HG03354 (cell line): ENCODE measurements around the gene OOSP4B.
"Not testable (repeated sequence)": the region's sequence is repeated elsewhere in the genome, so short reads cannot be mapped to it uniquely, and the experiment has no call there.

Experiments used
- ATAC-seq: cut with Tn5 transposase; IDR thresholded peaks from one replicate; pipeline ENCODE4 v1.9.1; 2021; ENCODE audit warnings: mild to moderate bottlenecking; ENCODE audit not compliant: unreplicated experiment, poor library complexity, severe bottlenecking

The OOSP4B gene

DNA sequence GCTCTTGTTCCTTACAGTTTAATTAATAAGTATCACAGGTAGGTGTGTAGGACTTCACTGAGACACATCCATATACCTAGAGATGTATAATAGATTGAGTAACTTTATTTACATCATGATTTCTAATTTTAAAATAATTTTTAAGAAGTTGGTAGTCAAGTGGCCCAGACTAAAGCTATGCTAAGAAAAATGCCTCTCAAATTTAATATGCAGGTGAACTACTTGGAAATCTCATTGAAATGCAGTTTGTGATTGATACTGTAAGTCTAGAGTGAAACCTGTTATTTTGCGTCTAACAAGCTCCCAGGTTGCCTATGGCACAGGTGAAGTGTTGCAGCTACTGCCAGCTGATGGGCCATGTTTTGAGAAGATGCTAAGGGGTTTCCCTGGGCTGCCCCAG, at the start of gene OOSP4B:
OOSP4B (plus strand) TSS at position 301 of the 400 bp plus-strand sequence.
- no peak for ATAC-seq

DNA sequence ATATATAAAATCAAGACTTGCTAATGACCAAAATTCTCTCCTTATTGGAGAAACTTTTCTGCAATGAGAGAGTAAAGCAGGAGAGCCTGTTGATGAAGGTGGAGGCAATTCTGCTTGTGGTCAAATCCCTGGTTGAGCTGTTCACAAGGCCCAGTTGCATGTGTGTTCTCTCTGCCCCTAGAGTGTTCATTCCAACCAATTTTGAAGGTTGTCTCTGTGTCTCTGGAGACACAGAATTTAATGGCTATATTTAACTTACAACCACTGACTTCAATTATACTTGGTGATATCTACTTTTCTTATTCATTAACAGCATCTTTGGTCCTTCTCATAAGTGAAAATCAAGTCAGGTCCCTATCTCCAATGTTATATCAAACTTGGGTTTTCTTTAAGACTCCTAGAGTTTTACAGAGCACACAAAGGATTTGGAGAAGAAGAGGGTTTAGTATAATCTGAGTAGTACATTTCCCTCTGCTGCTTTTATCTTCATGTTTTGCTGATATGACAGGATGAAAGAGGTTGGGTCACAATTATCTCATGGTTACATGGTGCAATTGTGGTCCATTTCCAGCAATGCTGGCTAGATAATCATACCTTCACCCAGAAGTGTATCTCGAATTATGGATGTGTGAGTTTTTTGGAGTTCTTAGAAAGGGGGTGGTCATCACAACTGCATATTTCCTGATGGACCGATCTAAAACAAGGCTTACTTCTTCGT, 49.1 kb upstream of the OOSP4B start:
- ATAC-seq, result no peak

DNA sequence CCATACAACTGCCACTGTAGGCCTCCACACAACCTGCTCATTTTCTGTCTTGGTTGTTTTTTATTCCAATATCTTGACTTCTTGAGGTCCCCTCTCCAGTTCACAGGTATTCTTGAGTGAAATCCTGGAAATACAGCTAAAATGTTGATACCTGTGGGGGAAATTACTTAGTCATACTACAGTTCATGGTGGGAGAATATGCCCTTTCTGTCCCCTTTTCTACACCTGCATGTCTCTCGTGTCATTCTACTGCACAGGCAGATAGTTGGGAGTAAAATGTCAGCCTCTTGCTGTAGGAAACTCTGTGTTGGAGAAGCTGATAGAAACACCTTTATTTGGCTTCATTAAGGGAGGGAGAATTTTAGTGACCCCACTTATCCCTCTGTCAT, 48.6 kb upstream of the OOSP4B start:
- no peak for ATAC-seq

DNA sequence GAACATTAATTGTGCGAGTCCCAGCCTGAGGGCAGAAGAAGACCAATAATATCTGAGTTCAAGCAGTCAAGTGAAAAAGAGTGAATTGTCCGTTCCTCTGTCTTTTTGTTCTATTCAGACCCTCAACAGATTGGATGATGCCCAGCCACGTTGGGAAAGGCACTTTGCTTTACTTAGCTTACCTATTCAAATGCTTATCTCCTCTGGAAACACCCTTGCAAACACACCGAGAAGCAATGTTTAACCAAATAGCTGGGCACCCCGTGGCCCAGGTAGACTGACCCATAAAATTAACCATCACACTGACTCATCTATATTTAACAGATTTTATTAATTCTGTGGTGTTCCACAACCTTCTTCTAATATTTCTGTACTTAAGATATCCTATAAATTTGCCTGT, 43.9 kb upstream of the OOSP4B start:
- no peak for ATAC-seq

DNA sequence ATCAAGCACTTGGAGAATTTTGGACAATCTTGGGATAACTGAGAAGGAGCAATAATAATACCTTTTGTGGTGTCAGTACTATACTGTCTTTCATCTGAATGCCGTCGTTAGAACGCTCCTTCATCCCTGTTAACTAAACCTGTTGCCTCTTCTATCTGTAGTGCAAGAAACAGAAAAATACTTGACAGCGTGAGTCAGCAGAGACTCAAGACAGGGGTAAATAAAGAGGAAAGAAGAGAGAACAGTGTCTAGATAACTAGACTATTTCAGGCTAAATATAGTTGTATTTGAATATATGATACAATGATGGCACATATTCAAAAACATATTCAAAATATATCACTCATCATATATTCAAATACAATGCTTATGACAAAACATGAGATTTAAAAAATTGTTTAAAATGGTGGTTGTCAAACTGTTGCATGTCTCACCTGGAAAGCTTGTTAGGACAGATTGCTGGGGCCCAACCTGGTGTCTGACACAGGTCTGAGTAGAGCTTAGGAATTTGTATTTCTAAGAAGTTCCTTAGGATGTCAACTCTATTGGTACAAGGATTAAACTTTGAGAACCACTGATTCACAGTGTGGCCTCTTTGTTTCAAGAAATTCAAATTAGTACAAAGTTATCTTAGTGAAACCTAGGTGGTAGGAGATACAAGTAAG, 35.7 kb upstream of the OOSP4B start:
- no peak for ATAC-seq

DNA sequence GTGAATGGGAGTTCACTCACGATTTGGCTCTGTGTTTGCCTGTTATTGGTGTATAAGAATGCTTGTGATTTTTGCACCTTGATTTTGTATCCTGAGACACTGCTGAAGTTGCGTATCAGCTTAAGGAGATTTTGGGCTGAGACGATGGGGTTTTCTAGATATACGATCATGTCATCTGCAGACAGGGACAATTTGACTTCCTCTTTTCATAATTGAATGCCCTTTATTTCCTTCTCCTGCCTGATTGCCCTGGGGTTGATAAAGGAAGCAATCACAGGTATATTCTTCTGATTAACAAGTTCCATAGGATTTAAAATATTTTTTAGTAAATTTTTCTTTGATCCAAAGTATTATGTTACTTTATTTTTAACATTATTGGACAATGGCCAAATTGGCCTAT, 34.9 kb upstream of the OOSP4B start:
- not testable (repeated sequence) for ATAC-seq

DNA sequence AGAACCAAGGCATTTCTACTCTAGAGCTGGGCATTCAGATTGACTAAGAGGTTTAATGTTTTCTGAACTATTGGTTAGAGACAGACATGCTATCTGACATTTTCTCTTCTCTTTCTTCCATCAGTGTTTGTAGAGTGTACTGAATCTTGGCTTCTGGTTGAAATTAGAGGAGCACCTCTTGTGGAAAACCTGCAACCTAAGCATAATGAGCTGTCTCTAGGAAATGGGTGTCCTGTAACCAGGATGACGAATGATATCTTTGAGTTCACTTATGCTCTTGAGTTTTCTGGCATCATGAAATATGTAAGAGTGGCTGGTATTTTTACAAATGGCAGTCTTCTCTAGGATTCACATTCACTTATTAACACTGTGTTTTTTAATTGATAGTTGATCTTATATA, 33.8 kb upstream of the OOSP4B start:
- no peak for ATAC-seq

DNA sequence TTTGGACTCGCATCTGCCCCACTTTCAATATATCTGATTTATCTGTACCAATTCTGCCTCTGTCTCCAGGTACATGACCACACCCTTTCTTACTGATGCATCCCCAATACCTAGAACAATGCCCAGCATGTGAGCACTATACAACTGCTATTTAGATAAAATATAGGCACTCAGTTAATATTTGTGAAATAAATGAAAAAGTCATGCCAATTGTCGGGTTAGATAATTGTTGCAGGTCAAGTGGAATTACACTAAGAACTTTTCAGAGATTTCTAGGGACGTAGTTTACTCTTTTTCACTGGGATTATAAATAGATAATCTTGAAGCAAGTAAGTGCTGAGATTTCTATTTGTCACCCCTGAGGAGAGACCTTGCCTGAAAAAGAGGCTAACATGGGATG, 32.6 kb upstream of the OOSP4B start:
- no peak for ATAC-seq

DNA sequence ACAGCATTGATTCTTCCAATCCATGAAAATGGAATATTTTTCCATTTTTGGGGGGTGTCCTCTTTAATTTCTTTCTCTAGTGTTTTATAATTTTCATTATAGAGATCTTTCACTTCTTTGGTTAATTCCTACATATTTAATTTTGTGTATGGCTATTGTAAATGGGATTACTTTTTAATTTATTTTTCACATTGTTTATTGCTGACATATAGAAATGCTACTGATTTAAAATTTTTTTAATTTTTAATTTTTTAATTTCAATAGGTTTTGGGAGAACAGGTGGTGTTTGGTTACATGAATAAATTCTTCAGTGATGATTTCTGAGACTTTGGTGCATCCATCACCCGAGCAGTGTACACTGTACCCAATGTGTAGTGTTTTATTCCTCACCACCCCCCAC, 26.6 kb upstream of the OOSP4B start:
- no peak for ATAC-seq

DNA sequence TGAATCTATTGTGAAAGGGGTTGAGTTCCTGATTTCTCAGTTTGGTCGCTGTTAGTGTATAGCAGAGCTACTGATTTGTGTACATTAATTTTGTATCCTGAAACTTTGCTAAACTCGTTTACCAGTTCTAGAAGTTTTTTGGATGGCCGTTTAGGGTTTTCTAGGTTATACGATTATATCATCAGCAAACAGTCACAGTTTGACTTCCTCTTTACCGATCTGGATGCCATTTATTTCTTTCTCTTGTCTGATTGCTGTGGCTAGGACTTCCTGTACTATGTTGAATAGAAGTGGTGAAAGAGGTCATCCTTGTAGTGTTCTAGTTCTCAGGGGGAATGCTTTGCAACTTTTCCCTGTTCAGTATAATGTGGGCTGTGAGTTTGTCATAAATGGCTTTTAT, 24.6 kb upstream of the OOSP4B start:
- ATAC-seq, result no peak

DNA sequence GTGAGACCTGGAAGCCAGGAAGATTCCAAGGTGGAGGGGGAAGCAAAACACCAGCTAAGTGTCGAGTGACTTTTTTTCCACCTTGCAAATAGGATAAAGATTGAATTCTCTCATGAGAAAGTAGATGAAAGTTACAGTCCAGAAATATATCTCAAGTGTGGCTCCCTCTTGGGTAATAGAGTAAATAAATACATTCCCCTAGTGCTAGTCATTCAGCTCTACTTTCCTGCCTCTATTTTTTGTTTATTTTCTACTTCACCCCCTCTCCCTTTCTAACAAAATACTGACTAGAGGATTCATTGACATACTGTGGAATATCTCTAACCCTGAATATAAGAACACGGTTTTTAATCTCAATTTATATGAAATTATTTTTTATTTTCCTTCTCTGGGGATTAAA, 19.2 kb upstream of the OOSP4B start:
- no peak for ATAC-seq

DNA sequence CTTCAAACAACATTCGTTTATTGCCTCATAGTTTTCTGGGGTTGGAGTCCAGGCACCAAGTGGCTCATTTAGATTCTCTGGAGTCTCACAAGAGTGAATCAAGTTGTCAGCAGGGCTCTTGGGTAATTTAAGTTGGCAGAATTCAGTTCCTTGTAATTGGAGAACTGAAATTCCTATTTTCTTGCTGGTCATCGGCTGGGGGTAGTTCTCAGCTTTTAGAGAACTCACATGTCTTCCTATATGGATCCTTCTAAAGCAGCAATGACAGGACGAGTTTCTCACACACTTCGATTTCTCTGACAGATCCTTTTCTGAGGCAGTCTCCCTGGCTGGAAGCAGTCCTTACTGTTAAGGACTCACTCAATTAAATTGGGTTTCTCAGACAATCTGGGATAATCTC, 17.3 kb upstream of the OOSP4B start:
- no peak for ATAC-seq

DNA sequence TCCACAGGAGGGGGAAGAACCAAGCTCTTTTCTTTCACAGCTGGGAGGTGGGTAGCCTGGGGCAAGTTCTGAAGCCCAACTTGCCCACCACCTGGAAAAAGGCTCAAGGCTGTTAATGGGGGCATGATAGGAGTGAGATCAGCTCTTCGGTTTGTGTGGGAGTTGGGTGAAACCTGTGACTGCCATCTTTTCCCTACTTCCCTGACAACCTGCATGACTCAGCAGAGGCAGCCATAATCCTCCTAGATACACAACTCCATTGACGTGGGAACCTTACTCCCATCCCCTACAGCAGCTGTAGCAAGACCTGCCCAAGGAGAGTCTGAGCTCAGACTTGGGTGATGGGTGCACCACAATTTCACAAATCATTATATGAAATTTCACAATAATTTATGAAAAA, 13.3 kb upstream of the OOSP4B start:
- ATAC-seq, result no peak

DNA sequence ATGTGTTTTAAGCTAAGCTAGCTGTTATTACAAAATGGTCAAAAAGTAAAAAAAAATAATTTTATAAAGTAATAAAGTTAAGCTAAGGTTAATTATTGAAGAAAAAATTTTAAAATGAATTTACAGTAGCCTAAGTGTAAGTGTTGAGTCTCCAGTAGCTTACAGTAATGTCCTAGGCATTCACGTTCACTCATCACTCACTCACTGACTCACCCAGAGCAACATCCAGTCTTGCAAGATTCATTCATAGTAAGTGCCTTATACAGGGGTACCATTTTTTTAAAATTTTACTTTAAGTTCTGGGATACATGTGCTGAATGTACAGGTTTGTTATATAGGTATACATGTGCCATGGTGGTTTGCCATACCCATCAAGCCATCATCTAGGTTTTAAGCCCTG, 11.6 kb upstream of the OOSP4B start:
- ATAC-seq, result no peak

DNA sequence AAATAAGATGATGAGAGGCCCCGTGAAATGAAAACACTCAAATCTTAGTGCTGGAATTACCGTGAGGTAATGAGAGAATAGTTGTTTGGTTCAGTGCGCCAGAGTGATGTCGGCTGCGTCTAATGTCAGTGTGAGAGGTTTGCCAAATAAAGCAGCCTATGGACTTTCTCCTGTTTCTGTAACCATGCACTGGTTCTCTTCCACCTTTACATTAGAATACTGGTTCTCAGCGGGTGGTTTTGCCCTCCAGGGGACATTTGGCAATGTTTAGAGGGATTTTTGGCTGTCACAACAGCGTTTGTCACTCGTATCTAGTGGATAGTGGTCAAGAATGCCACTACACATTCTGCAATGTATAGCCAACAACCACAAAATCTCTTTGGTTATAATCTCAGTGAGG, 1.1 kb downstream of the OOSP4B start:
- no peak for ATAC-seq

DNA sequence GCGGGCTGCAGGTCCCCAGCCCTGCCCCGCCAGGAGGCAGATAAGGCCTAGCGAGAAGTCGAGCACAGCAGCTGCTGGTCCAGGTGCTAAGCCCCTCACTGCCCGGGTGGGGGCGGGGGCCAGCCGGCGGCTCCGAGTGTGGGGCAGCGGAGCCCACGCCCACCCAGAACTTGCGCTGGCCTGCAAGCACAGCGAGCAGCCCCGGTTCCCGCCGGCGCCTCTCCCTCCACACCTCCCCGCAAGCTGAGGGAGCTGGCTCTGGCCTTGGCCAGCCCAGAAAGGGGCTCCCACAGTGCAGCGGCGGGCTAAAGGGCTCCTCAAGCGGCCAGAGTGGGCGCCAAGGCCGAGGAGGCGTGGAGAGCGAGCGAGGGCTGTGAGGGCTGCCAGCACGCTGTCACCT, 3.4 kb downstream of the OOSP4B start:
- not testable (repeated sequence) for ATAC-seq

DNA sequence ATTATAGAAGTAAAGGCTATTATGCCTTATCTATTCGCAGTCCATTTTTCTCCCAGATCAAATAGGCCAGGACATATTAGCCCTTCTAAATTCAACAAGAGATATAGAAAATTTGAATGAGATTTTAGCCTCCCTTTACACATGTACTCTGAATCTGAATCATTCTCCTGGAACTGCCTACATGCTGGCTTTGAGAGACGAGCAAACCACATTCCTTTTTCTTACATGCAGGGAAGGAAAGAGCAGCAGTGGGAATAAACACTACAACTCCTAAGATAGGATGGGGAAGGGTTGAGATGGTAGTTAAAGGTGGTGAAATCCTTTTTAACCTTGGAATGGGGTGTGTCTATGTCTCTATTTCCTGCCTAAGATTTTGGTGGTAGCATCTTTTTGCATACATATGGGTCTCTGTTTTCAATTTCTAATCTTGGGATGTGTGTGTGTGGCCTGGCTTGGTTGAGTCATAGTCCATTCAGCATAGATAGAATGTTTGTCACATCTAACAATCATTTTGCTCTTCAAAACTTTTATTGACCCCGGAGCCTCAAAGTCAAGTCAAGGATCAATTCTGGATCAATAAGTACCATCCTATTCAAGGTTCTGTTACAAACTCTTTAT, 12.1 kb downstream of the OOSP4B start:
- ATAC-seq, result no peak

DNA sequence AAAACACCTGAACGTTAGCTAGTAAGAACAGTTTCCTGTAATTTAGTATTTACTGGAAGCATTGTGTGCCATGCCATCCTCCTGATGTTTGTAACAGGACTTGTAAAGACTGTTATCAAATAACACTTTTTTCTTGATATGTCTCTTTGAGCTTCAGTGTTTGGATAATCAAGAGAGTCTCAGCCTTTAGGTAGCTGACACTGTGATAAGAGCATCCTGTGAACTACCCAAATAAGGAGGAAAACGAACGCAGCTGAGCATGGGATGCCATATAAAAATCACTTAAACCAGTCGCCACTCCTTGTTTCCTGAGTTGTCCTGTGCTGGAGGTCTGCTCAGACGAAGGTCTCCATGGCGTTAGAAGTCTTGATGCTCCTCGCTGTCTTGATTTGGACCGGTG, 23.1 kb downstream of the OOSP4B start, which contains the start of gene OOSP2:
OOSP2 (plus strand) TSS at position 301 of the 400 bp plus-strand sequence; CDS start at position 352, 51 bp downstream.
- no peak for ATAC-seq

DNA sequence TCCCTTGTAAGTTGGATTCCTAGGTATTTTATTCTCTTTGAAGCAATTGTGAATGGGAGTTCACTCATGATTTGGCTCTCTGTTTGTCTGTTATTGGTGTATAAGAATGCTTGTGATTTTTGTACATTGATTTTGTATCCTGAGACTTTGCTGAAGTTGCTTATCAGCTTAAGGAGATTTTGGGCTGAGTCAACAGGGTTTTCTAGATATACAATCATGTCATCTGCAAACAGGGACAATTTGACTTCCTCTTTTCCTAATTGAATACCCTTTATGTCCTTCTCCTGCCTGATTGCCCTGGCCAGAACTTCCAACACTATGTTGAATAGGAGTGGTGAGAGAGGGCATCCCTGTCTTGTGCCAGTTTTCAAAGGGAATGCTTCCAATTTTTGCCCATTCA, 33.4 kb downstream of the OOSP4B start:
- not testable (repeated sequence) for ATAC-seq

DNA sequence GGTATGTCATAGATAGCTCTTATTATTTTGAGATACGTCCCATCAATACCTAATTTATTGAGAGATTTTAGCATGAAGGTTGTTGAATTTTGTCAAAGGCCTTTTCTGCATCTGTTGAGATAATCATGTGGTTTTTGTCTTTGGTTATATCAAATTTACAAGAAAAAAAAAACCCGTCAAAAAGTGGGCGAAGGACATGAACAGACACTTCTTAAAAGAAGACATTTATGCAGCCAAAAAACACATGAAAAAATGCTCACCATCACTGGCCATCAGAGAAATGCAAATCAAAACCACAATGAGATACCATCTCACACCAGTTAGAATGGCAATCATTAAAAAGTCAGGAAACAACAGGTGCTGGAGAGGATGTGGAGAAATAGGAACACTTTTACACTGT, 33.9 kb downstream of the OOSP4B start:
- not testable (repeated sequence) for ATAC-seq

DNA sequence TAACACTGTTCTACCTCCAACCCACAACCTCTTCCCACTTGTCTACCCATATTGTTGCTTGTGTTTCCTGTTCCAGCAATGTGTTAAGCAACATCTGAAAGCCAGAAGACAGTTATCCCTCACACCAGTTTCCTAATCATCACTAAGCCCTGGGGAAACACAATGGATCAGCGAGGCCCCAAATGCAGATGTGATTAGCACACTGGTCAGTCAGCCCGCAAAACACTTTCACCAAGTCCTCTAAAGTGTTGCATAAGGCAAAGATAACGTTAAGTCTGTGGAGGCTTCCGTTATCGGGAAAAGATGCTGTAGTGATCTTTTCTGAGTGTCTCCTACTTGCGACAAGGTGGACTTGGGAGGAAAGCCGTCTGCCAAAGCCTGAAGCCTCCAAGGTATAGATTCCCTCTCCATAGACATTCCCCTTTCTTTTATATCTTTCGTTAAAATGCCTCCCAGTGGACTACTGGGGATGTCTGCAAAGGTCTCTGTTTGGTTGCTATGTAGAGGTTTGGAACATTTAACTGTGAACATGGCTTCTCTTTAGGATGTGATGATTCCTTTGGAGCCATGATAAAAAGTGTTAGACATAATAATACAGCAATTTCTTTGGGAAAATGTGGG, 39.5 kb downstream of the OOSP4B start, which contains the start of gene MS4A3:
MS4A3 (plus strand) TSS at position 317 of the 621 bp plus-strand sequence. CDS start 4,496 bp downstream, outside the sequence.
- no peak for ATAC-seq
